ENCODE measurements around the gene SPACA6. TPM values are rescaled to one million over a fixed set of nuclear protein-coding genes. Genes with fewer than 3 reads are reported as not detected.

The SPACA6 gene
- total and polyA plus RNA-seq, 9 of the 15 experiments (the other 6 are each of a cell fraction or from before 2014, with no cell fraction given), result 1.3 to 17.3 (median 6.2) TPM

DNA sequence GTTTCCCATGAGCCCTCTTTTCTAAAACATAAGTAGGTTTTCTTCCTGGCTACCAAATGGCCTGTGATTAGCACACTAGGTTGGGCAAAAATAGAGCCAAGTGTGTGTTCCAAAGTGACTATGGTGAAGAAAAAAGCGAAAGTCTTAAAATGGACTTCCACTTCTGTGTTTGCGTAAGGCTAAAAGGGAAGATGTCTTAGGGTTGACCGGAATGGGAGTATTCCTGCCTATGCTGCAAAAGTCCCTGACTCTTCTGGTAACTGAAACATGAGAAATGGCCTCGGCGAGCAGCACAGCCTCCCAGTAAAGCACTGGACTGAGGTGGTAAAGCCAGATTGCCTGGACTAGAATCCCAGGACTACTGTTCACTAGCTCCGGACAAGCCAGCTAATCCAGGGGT lies 61.0 kb downstream of the SPACA6 start (continued):
- TF ChIP-seq, protein P1, sequence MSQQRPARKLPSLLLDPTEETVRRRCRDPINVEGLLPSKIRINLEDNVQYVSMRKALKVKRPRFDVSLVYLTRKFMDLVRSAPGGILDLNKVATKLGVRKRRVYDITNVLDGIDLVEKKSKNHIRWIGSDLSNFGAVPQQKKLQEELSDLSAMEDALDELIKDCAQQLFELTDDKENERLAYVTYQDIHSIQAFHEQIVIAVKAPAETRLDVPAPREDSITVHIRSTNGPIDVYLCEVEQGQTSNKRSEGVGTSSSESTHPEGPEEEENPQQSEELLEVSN (IDR thresholded peaks at IDR 0.05; ENCODE audit: borderline replicate concordance in 1 of 2, extremely low read depth in 1 of 2, insufficient read depth in 1 of 2, insufficient read length in 1 of 2, low read depth in 1 of 2, low read length in 1 of 2, poor library complexity in 1 of 2, severe bottlenecking in 1 of 2), result no peak
- no peak for TF ChIP-seq MTA1 (IDR thresholded peaks at IDR 0.05; ENCODE audit: borderline replicate concordance)
- no peak for TF ChIP-seq ZNF764 (CRISPR knock-in tag; IDR thresholded peaks at IDR 0.05; ENCODE audit: low read depth)
- TF ChIP-seq, protein P2, sequence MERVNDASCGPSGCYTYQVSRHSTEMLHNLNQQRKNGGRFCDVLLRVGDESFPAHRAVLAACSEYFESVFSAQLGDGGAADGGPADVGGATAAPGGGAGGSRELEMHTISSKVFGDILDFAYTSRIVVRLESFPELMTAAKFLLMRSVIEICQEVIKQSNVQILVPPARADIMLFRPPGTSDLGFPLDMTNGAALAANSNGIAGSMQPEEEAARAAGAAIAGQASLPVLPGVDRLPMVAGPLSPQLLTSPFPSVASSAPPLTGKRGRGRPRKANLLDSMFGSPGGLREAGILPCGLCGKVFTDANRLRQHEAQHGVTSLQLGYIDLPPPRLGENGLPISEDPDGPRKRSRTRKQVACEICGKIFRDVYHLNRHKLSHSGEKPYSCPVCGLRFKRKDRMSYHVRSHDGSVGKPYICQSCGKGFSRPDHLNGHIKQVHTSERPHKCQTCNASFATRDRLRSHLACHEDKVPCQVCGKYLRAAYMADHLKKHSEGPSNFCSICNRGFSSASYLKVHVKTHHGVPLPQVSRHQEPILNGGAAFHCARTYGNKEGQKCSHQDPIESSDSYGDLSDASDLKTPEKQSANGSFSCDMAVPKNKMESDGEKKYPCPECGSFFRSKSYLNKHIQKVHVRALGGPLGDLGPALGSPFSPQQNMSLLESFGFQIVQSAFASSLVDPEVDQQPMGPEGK (CRISPR knock-in tag; IDR thresholded peaks at IDR 0.05; ENCODE audit: borderline replicate concordance), result no peak
- TF ChIP-seq ZNF212 (CRISPR knock-in tag; IDR thresholded peaks at IDR 0.05), result no peak
- no peak for TF ChIP-seq ZBTB8A (IDR thresholded peaks at IDR 0.05; ENCODE audit: partially characterized antibody)
- TF ChIP-seq, protein P3, sequence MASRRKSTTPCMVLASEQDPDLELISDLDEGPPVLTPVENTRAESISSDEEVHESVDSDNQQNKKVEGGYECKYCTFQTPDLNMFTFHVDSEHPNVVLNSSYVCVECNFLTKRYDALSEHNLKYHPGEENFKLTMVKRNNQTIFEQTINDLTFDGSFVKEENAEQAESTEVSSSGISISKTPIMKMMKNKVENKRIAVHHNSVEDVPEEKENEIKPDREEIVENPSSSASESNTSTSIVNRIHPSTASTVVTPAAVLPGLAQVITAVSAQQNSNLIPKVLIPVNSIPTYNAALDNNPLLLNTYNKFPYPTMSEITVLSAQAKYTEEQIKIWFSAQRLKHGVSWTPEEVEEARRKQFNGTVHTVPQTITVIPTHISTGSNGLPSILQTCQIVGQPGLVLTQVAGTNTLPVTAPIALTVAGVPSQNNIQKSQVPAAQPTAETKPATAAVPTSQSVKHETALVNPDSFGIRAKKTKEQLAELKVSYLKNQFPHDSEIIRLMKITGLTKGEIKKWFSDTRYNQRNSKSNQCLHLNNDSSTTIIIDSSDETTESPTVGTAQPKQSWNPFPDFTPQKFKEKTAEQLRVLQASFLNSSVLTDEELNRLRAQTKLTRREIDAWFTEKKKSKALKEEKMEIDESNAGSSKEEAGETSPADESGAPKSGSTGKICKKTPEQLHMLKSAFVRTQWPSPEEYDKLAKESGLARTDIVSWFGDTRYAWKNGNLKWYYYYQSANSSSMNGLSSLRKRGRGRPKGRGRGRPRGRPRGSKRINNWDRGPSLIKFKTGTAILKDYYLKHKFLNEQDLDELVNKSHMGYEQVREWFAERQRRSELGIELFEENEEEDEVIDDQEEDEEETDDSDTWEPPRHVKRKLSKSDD (conservative IDR thresholded peaks at IDR 0.05; ENCODE audit: low read length), result no peak
- no peak for TF ChIP-seq GATAD2A (IDR thresholded peaks at IDR 0.05)
